ENCODE results near the gene RANBP3.

Gene RANBP3

GRCh38 chr19:5959260-5960004 lies 18.5 kb downstream of the RANBP3 start:
- Histone ChIP-seq H3K4me3 (ENCODE audit: low read depth in 1 of 2, low read length in 2 of 2) (no peak overlapping the region), H3K4me1 (ENCODE audit: insufficient read depth, low read length) (peaks cover 43% of the 10 kb centered on the region), H3K4me2 (ENCODE audit: insufficient read depth, low read length) (no peak overlapping the region), H3K9ac (ENCODE audit: low read depth, low read length) (no peak overlapping the region), H3K27ac (ENCODE audit: low read length) (no peak overlapping the region; the same call in 1 of the 2 replicates), H3K36me3 (ENCODE audit: insufficient read depth, low read length) (peaks cover 28% of the 10 kb centered on the region), H2AFZ (ENCODE audit: low read depth, low read length) (no peak overlapping the region), H3K27me3 (ENCODE audit: insufficient read depth, low read length, poor library complexity) (no peaks in the 10 kb centered on the region), H3K79me2 (ENCODE audit: insufficient read depth, low read length) (peaks cover 100% of the 10 kb centered on the region), H4K20me1 (ENCODE audit: insufficient read depth, low read length) (peaks cover 99% of the 10 kb centered on the region), H3K9me3 (ENCODE audit: insufficient read depth, low read length, severe bottlenecking) (no peaks in the 10 kb centered on the region)
- TF ChIP-seq EZH2 (IDR thresholded peaks at IDR 0.05; ENCODE audit: borderline replicate concordance, low read depth, low read length, severe bottlenecking) (no peak), CTCF (IDR thresholded peaks at IDR 0.05; ENCODE audit: borderline replicate concordance, extremely low read depth, low read length, poor library complexity, severe bottlenecking) (no peak)
- DNase-seq, result no peak
- ATAC-seq (ENCODE audit: insufficient read depth, low read depth), result no peak

DNA sequence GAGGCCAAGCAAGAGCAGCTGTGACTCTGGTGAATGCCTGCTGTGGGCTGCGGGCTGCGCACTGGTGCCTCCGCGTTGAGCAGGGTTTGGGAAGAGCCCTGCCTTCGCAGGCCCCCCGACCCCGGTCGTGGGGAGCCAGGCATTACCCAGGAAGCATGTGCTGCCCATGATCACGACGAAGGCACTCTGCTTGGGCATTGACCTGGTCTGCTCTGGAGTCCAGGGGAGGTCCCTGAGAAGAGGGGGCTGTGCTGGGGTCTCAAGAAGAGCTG lies 19.2 kb downstream of the RANBP3 start:
- no peak overlapping the region for H3K9ac ChIP-seq (ENCODE audit: low read depth, low read length)
- no peak overlapping the region for H3K4me3 ChIP-seq (ENCODE audit: low read depth in 1 of 2, low read length in 2 of 2)
- H3K4me2 ChIP-seq (ENCODE audit: insufficient read depth, low read length), result no peak overlapping the region
- no peak overlapping the region for H2AFZ ChIP-seq (ENCODE audit: low read depth, low read length)
- H3K79me2 ChIP-seq (ENCODE audit: insufficient read depth, low read length), result peaks cover 100% of the 10 kb centered on the region
- H4K20me1 ChIP-seq (ENCODE audit: insufficient read depth, low read length), result peaks cover 99% of the 10 kb centered on the region
- peaks cover 28% of the 10 kb centered on the region for H3K36me3 ChIP-seq (ENCODE audit: insufficient read depth, low read length)
- no peak overlapping the region; the same call in 1 of the 2 replicates for H3K27ac ChIP-seq (ENCODE audit: low read length)
- DNase-seq (no peak), ATAC-seq (ENCODE audit: insufficient read depth, low read depth) (no peak)
- peaks cover 43% of the 10 kb centered on the region for H3K4me1 ChIP-seq (ENCODE audit: insufficient read depth, low read length)
- no peaks in the 10 kb centered on the region for H3K27me3 ChIP-seq (ENCODE audit: insufficient read depth, low read length, poor library complexity)
- no peak for TF ChIP-seq CTCF (IDR thresholded peaks at IDR 0.05; ENCODE audit: borderline replicate concordance, extremely low read depth, low read length, poor library complexity, severe bottlenecking)
- H3K9me3 ChIP-seq (ENCODE audit: insufficient read depth, low read length, severe bottlenecking), result no peaks in the 10 kb centered on the region

- H3K4me2 ChIP-seq (ENCODE audit: insufficient read depth, low read length), result no peak overlapping the region
- ATAC-seq (ENCODE audit: insufficient read depth, low read depth) (no peak), DNase-seq (no peak)
- H3K9ac ChIP-seq (ENCODE audit: low read depth, low read length), result no peak overlapping the region
- no peak overlapping the region for H2AFZ ChIP-seq (ENCODE audit: low read depth, low read length)
- no peak overlapping the region for H3K27ac ChIP-seq (ENCODE audit: low read length)
- peaks cover 99% of the 10 kb centered on the region for H4K20me1 ChIP-seq (ENCODE audit: insufficient read depth, low read length)
- H3K4me3 ChIP-seq (ENCODE audit: low read depth in 1 of 2, low read length in 2 of 2), result no peak overlapping the region
- peaks cover 28% of the 10 kb centered on the region for H3K36me3 ChIP-seq (ENCODE audit: insufficient read depth, low read length)
- no peaks in the 10 kb centered on the region for H3K27me3 ChIP-seq (ENCODE audit: insufficient read depth, low read length, poor library complexity)
- H3K4me1 ChIP-seq (ENCODE audit: insufficient read depth, low read length), result peaks cover 43% of the 10 kb centered on the region
- peaks cover 100% of the 10 kb centered on the region for H3K79me2 ChIP-seq (ENCODE audit: insufficient read depth, low read length)
- H3K9me3 ChIP-seq (ENCODE audit: insufficient read depth, low read length, severe bottlenecking), result no peaks in the 10 kb centered on the region
- no peak for TF ChIP-seq CTCF (IDR thresholded peaks at IDR 0.05; ENCODE audit: borderline replicate concordance, extremely low read depth, low read length, poor library complexity, severe bottlenecking)
- no peak for TF ChIP-seq EZH2 (IDR thresholded peaks at IDR 0.05; ENCODE audit: borderline replicate concordance, low read depth, low read length, severe bottlenecking)
Measured at GRCh38 chr19:5958074-5958850, 19.7 kb downstream of the RANBP3 start.
